BE2C (cell line): ENCODE data around the gene CBX3.
"Not testable (repeated sequence)": the region's sequence is repeated elsewhere in the genome, so short reads cannot be mapped to it uniquely, and the experiment has no call there.

Experiments
- DNase-seq: peaks from one replicate; pipeline ENCODE4 v3.0.0-alpha.2; 2020
- H3K27me3 ChIP-seq: fragments of 250-450 bp; sonication (Bioruptor Pico); 2 replicates; pipeline ENCODE4 v1.5.1; 2020; ENCODE audit warnings: mild to moderate bottlenecking
- H3K36me3 ChIP-seq: fragments of 250-450 bp; sonication (Bioruptor Pico); 2 replicates; pipeline ENCODE4 v1.5.1; 2020; ENCODE audit warnings: mild to moderate bottlenecking
- H3K4me1 ChIP-seq: fragments of 250-450 bp; sonication (Bioruptor Pico); 2 replicates; pipeline ENCODE4 v1.5.1; 2020
- H3K4me3 ChIP-seq: 2 replicates; pipeline ENCODE4 v1.5.1; 2011; ENCODE audit warnings: low read depth, low read length
- H3K9me3 ChIP-seq: fragments of 250-450 bp; sonication (Bioruptor Pico); 2 replicates; pipeline ENCODE4 v1.5.1; 2020
- CTCF ChIP-seq: IDR thresholded peaks from 2 replicates; pipeline ENCODE4 v1.5.1; 2012; ENCODE audit warnings: mild to moderate bottlenecking, low read depth, low read length

The CBX3 gene

GRCh38 chr7:26233902-26234511 is 32.5 kb downstream of the CBX3 start:
- Histone ChIP-seq H3K9me3 (no peaks in the 10 kb centered on the region), H3K27me3 (peaks cover 15% of the 10 kb centered on the region), H3K4me3 (no peak overlapping the region), H3K36me3 (no peaks in the 10 kb centered on the region), H3K4me1 (no peaks in the 10 kb centered on the region)
- DNase-seq, result no peak
- TF ChIP-seq CTCF, result no peak

GRCh38 chr7:26237035-26237807 is 35.7 kb downstream of the CBX3 start:
- H3K36me3 ChIP-seq, result no peaks in the 10 kb centered on the region
- no peak for TF ChIP-seq CTCF
- DNase-seq, result no peak
- no peak overlapping the region for H3K4me3 ChIP-seq
- H3K27me3 ChIP-seq, result peaks cover 18% of the 10 kb centered on the region
- H3K4me1 ChIP-seq, result no peaks in the 10 kb centered on the region
- no peaks in the 10 kb centered on the region for H3K9me3 ChIP-seq

- DNase-seq, result no peak
- Histone ChIP-seq H3K36me3 (no peaks in the 10 kb centered on the region), H3K9me3 (no peaks in the 10 kb centered on the region), H3K4me1 (no peaks in the 10 kb centered on the region), H3K27me3 (peaks cover 18% of the 10 kb centered on the region), H3K4me3 (no peak overlapping the region)
- no peak for TF ChIP-seq CTCF
Observed at GRCh38 chr7:26238032-26238431, 36.5 kb downstream of the CBX3 start.

- H3K4me1 ChIP-seq, result no peaks in the 10 kb centered on the region
- H3K9me3 ChIP-seq, result no peaks in the 10 kb centered on the region
- TF ChIP-seq CTCF, result no peak
- H3K4me3 ChIP-seq, result no peak overlapping the region
- no peak for DNase-seq
- peaks cover 3% of the 10 kb centered on the region; the same call in 1 of the 2 replicates for H3K27me3 ChIP-seq
- no peaks in the 10 kb centered on the region for H3K36me3 ChIP-seq
Observed at GRCh38 chr7:26245150-26245549, 43.6 kb downstream of the CBX3 start.

- Histone ChIP-seq H3K9me3 (no peaks in the 10 kb centered on the region), H3K4me3 (no peak overlapping the region), H3K36me3 (no peaks in the 10 kb centered on the region), H3K27me3 (no peaks in the 10 kb centered on the region), H3K4me1 (no peaks in the 10 kb centered on the region)
- DNase-seq, result no peak
- TF ChIP-seq CTCF, result no peak
Observed at GRCh38 chr7:26250239-26250638, 48.7 kb downstream of the CBX3 start.

- H3K4me1 ChIP-seq, H3K36me3 ChIP-seq, H3K4me3 ChIP-seq, DNase-seq, H3K9me3 ChIP-seq: not testable (repeated sequence)
- H3K27me3 ChIP-seq, result peaks cover 10% of the 10 kb centered on the region
Observed at GRCh38 chr7:26261866-26262265, 60.3 kb downstream of the CBX3 start.
